BLaER1 treated with 17β-estradiol and CSF1 and Interleukin-3, amounts not matched to agents 10 nM and 100 nM (cell line): ENCODE data around the gene PLAAT3.
A peak's percentile ranks its signal among the peaks of the same experiment; 100 is the strongest.
"Not testable (repeated sequence)": the region's sequence is repeated elsewhere in the genome, so short reads cannot be mapped to it uniquely, and the experiment has no call there.

ENCODE experiments used
- H3K27ac ChIP-seq, 11 experiments: shearing (Covaris generic); formaldehyde crosslinking; 2 replicates each; pipeline ENCODE4 v1.8.1; 2022
- H3K27me3 ChIP-seq, 11 experiments: shearing (Covaris generic); formaldehyde crosslinking; 2 replicates each; pipeline ENCODE4 v1.8.1; 2022
- H3K36me3 ChIP-seq, 11 experiments: shearing (Covaris generic); formaldehyde crosslinking; 2 replicates each; pipeline ENCODE4 v1.8.1; 2022
- H3K4me1 ChIP-seq, 10 experiments: shearing (Covaris generic); formaldehyde crosslinking; 2 replicates each; pipeline ENCODE4 v1.8.1; 2022
- H3K4me2 ChIP-seq, 11 experiments: shearing (Covaris generic); formaldehyde crosslinking; 2 replicates each; pipeline ENCODE4 v1.8.1; 2022
- H3K4me3 ChIP-seq, 10 experiments: shearing (Covaris generic); formaldehyde crosslinking; 2 replicates each; pipeline ENCODE4 v1.8.1; 2022
- H3K9ac ChIP-seq, 11 experiments: shearing (Covaris generic); formaldehyde crosslinking; 2 replicates each; pipeline ENCODE4 v1.8.1; 2022
- H3K9me3 ChIP-seq, 11 experiments: shearing (Covaris generic); formaldehyde crosslinking; replicated peaks in 1 of 11; 2 replicates each; pipeline ENCODE4 v1.8.1; 2022
- H4K20me1 ChIP-seq, 11 experiments: shearing (Covaris generic); formaldehyde crosslinking; 2 replicates each; pipeline ENCODE4 v1.8.1; 2022
- Cebpa-rat ChIP-seq, 11 experiments: shearing (Covaris generic); IDR thresholded peaks; 2 replicates each; pipeline ENCODE4 v1.8.1; 2022

Gene PLAAT3

DNA sequence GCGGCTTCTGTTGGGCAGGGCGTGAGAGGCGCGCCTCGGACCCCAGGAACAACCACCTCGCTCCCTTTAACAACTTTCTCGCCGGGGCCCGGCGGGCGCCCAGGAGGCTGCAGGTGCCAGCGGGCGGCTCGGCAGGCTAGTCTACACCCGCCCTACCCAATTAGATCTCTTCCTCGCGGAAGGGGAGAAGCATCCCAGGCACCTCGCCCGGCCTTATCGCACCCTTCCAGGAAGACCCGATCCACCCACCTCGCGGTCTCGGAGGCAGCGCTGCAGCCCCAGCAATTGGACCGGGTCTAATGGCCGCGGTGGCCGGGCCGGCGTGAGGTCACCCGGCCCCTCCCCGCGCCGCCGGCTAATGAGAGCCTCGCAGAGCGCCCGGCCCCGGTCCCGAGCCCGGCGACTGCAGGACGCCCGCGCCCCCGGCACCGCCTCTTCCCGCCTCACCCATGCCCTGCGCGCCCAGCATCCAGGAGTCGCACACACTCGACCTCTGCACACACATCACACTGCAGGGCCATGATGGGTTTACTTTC is at the start of gene PLAAT3:
PLAAT3 (minus strand) TSS at position 298 of the 536 bp plus-strand sequence. CDS start 419 bp downstream, outside the sequence.
- no peaks in the 10 kb centered on the region for H3K36me3 ChIP-seq
- peaks cover 33 to 69% (median 51%) of the 10 kb centered on the region in 10 experiments for H3K4me1 ChIP-seq
- peaks cover 0 to 7% (median 0%) of the 10 kb centered on the region in 11 experiments; a peak in 3 of 22 replicates for H4K20me1 ChIP-seq
- no peaks in the 10 kb centered on the region for H3K9me3 ChIP-seq
- H3K27me3 ChIP-seq = peaks cover 30 to 49% (median 44%) of the 10 kb centered on the region in 11 experiments
- no peak within 1 kb of the TSS for H3K27ac ChIP-seq
- TF ChIP-seq Cebpa-rat (IDR thresholded peaks at IDR 0.05) = no peak
- H3K4me2 ChIP-seq = peak within 1 kb of the TSS; percentile 88 to 97 (median 93)
- peak within 1 kb of the TSS in 10 of 11 experiments; percentile 11 to 57 (median 50); a peak in 12 of 22 replicates for H3K9ac ChIP-seq
- peak within 1 kb of the TSS; percentile 55 to 69 (median 60) for H3K4me3 ChIP-seq

DNA sequence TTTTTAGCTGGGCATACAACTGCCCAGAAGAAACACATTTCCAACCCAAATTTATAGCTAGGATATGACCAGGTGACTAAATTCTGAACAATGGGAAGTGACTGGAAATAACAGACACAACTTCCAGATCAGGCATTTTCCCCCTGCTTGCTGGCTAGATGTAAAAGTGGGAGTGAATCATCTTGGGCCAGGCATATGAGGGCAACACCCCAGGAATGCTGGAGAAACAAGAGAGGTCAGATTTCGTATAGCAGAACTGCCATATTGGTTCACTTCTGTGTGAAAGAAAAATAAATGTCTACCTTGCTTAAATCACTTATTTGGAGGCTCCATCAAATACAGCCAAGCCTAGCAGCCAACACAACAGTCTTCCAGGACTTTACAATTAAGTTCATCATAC is 49.6 kb upstream of the PLAAT3 start:
- H3K9ac ChIP-seq = no peak overlapping the region
- peak overlapping the region in 2 of 11 experiments; percentile 23 to 31; a peak in 3 of 22 replicates for H3K4me2 ChIP-seq
- peaks cover 30 to 81% (median 35%) of the 10 kb centered on the region in 10 experiments for H3K4me1 ChIP-seq
- H3K36me3 ChIP-seq = peaks cover 15 to 51% (median 45%) of the 10 kb centered on the region in 11 experiments; a peak in 21 of 22 replicates
- peaks cover 89 to 100% (median 100%) of the 10 kb centered on the region in 11 experiments; a peak in 21 of 22 replicates for H4K20me1 ChIP-seq
- H3K9me3 ChIP-seq = no peaks in the 10 kb centered on the region
- no peaks in the 10 kb centered on the region for H3K27me3 ChIP-seq
- no peak overlapping the region for H3K4me3 ChIP-seq
- TF ChIP-seq Cebpa-rat (IDR thresholded peaks at IDR 0.05) = no peak
- no peak overlapping the region for H3K27ac ChIP-seq

DNA sequence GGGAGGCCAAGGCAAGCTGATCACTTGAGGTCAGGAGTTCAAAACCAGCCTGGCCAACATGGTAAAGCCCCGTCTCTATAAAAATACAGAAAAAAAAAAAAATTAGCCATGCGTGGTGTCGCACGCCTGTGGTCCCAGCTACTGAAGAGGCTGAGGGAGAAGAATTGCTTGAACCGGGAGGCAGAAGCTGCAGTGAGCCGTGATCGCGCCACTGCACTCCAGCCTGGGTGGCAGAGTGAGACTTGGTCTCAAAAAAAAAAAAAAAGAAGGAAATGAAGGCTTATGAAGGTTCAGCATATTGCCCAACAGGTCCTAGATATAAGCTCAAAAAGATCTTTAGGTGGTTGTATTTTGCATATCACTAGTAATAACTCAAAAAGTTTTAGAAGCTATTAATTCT is 46.7 kb upstream of the PLAAT3 start:
- no peak for TF ChIP-seq Cebpa-rat (IDR thresholded peaks at IDR 0.05)
- peaks cover 70 to 97% (median 87%) of the 10 kb centered on the region in 11 experiments; a peak in 21 of 22 replicates for H4K20me1 ChIP-seq
- H3K4me1 ChIP-seq = peaks cover 12 to 56% (median 18%) of the 10 kb centered on the region in 10 experiments
- no peak overlapping the region for H3K4me3 ChIP-seq
- H3K27ac ChIP-seq = no peak overlapping the region; a peak in 1 of 22 replicates
- no peak overlapping the region for H3K9ac ChIP-seq
- no peaks in the 10 kb centered on the region for H3K27me3 ChIP-seq
- no peaks in the 10 kb centered on the region for H3K9me3 ChIP-seq
- peaks cover 30 to 55% (median 47%) of the 10 kb centered on the region in 11 experiments for H3K36me3 ChIP-seq
- H3K4me2 ChIP-seq = peak overlapping the region; percentile 33 to 66 (median 49); a peak in 21 of 22 replicates

DNA sequence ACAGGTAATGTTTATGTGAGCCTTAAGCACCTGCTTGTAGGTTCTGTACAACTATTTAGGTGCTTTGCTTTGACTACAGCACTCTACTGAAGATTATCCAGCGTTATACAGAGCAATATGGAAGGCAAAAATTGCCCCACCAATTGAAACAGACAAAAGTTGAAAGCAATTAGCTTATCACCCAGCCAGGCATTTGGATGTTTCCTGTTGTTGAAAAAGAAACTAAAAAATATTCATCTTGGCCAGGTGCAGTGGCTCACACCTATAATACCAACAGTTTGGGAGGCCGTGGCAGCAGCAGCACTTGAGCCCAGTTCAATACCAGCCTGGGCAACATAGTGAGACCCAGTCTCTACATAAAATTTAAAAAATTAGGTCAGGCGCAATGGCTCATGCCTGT is 38.4 kb upstream of the PLAAT3 start:
- H4K20me1 ChIP-seq = peaks cover 0 to 37% (median 15%) of the 10 kb centered on the region in 11 experiments; a peak in 16 of 22 replicates
- no peak overlapping the region for H3K4me3 ChIP-seq
- no peak overlapping the region for H3K9ac ChIP-seq
- TF ChIP-seq Cebpa-rat (IDR thresholded peaks at IDR 0.05) = no peak
- H3K4me2 ChIP-seq = peak overlapping the region in 4 of 11 experiments; percentile 18 to 36 (median 28); a peak in 5 of 22 replicates
- no peak overlapping the region for H3K27ac ChIP-seq
- H3K36me3 ChIP-seq = peaks cover 88 to 100% (median 97%) of the 10 kb centered on the region in 11 experiments
- no peaks in the 10 kb centered on the region for H3K27me3 ChIP-seq
- H3K4me1 ChIP-seq = peaks cover 0 to 11% (median 3%) of the 10 kb centered on the region in 10 experiments; a peak in 8 of 20 replicates
- no peaks in the 10 kb centered on the region for H3K9me3 ChIP-seq

DNA sequence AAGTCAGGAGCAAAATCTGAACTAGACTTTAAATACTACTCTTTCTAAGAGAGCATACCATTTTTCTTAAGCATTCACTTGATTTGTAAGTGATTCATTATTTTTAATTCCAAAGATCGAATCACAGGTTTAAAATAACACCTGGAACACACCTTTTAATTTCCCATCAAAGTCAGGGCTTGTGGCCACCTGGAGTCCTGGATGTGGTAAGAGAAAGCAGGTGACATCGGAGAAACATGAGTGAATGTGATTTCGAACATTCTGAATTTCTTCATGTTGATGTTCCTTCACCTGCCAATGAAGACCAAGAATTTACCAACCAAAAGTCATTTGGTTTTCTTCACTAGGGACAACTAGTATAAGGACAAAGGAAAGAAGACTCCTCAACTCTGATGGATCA is 29.0 kb upstream of the PLAAT3 start:
- H3K9ac ChIP-seq = no peak overlapping the region
- H3K27ac ChIP-seq = no peak overlapping the region
- peaks cover 0 to 20% (median 5%) of the 10 kb centered on the region in 11 experiments; a peak in 6 of 22 replicates for H4K20me1 ChIP-seq
- H3K4me2 ChIP-seq = no peak overlapping the region
- H3K9me3 ChIP-seq = no peaks in the 10 kb centered on the region
- no peak for TF ChIP-seq Cebpa-rat (IDR thresholded peaks at IDR 0.05)
- H3K4me1 ChIP-seq = no peaks in the 10 kb centered on the region
- no peaks in the 10 kb centered on the region for H3K27me3 ChIP-seq
- H3K36me3 ChIP-seq = peaks cover 90 to 100% (median 93%) of the 10 kb centered on the region in 11 experiments
- H3K4me3 ChIP-seq = no peak overlapping the region

DNA sequence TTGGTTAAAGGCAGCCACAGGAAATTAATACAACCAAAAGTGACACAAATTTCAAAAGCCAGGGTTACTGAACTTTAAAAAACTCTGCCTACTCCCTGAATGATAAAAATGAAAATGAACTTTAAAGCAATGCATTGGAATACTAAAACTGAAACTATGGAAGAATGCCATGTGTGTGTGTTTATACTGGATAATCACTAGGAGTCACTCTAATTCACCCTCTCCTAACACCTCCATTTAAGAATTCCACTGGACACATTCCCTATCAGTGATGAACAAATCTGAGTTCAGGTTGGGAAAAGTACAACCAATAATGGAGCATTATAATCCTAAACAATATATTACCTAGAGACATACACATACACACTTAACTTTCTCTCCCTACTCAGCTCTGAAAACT is 27.5 kb upstream of the PLAAT3 start:
- Histone ChIP-seq H3K4me1 (no peaks in the 10 kb centered on the region), H4K20me1 (peaks cover 0 to 28% (median 7%) of the 10 kb centered on the region in 11 experiments; a peak in 5 of 22 replicates), H3K27ac (no peak overlapping the region), H3K9ac (no peak overlapping the region), H3K36me3 (peaks cover 82 to 100% (median 91%) of the 10 kb centered on the region in 11 experiments), H3K4me2 (no peak overlapping the region), H3K4me3 (no peak overlapping the region), H3K27me3 (no peaks in the 10 kb centered on the region), H3K9me3 (no peaks in the 10 kb centered on the region)
- TF ChIP-seq Cebpa-rat (IDR thresholded peaks at IDR 0.05) = no peak

DNA sequence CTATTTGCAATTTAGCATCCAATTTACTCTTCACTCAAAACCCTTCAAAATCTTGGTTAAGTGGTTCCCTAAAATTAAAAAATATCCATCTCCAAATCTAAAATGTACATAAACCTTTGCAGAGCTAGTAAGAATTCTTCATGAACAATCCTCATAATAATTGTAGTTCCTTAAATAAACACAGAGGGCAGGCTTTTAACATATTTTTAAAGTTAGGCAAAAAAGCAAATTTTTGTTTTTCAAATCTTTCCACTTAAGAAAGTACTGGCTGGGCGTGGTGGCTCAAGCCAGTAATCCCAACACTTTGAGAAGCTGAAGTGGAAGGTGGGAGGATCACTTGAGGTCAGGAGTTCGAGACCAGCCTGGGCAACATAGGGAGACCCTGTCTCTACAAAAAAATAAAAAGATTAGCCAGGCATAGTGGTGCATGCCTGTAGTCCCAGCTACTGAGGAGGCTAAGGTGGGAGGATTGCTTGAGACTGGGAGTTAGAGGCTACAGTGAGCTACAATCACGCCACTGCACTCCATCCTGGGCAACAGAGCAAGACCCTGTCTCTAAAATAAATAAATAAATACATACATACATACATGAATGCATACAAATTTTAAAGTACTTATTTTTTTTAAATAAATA is 25.1 kb upstream of the PLAAT3 start:
- peaks cover 81 to 100% (median 90%) of the 10 kb centered on the region in 11 experiments for H3K36me3 ChIP-seq
- no peak overlapping the region for H3K4me3 ChIP-seq
- TF ChIP-seq Cebpa-rat (IDR thresholded peaks at IDR 0.05) = no peak
- no peak overlapping the region for H3K27ac ChIP-seq
- no peaks in the 10 kb centered on the region for H3K9me3 ChIP-seq
- no peak overlapping the region for H3K4me2 ChIP-seq
- no peaks in the 10 kb centered on the region for H3K27me3 ChIP-seq
- peaks cover 0 to 42% (median 6%) of the 10 kb centered on the region in 11 experiments; a peak in 8 of 22 replicates for H4K20me1 ChIP-seq
- no peak overlapping the region for H3K9ac ChIP-seq
- peaks cover 0 to 6% (median 0%) of the 10 kb centered on the region in 10 experiments; a peak in 3 of 20 replicates for H3K4me1 ChIP-seq

DNA sequence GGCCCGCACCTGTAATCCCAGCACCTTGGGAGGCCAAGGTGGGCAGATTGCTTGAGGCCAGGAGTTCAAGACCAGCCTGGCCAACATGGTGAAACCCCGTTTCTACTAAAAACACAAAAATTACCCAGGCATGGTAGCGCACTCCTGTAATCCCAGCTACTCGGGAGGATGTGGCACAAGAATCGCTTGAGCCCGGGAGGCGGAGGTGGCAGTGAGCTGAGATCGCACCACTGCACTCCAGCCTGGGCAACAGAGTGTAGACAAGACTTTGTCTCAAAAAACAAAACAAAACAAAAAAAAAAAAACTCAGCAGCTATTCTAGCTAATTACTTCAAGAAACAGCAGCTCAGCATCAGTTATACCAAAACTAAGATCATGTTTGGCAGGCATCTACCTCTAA is 24.2 kb upstream of the PLAAT3 start:
- not testable (repeated sequence) for H3K27me3 ChIP-seq, H3K9me3 ChIP-seq, H3K27ac ChIP-seq, H3K9ac ChIP-seq, H3K4me2 ChIP-seq, H3K4me3 ChIP-seq
- Histone ChIP-seq H4K20me1 (peaks cover 0 to 42% (median 7%) of the 10 kb centered on the region in 11 experiments; a peak in 8 of 22 replicates), H3K4me1 (peaks cover 0 to 13% (median 2%) of the 10 kb centered on the region in 10 experiments; a peak in 11 of 20 replicates), H3K36me3 (peaks cover 78 to 100% (median 89%) of the 10 kb centered on the region in 11 experiments)

DNA sequence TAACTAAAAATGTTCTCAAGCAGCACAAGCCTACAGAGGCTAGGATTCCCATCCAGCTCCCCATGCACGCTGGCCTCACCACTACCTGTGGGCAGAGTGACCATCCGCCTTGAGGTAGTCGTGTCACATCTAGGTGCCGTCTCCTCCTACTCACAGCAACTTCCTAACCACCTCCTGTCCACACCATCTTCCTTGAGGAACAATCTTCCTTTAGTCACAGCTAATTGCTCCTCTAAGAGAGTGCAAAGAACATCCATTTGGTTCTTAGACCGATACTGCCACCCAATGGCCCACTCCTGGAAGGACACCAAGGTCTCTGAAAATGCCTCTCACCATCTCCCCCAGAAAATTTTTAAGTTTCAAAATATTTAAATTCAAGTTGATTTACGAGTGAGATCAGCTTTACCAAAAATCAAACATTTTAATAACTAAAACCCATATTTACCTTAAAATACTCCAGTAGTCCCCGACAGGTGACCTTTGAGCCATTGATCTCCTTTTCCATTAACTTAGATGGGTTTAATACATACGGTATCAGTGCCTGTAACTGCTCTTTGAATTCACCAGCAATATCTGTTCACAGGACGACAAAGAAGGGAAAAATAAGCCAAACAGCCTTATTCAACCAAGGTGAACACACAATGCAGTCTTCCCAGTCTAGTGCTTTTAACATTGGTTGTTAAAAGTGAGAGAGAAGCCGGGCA is 21.7 kb upstream of the PLAAT3 start:
- Histone ChIP-seq H3K9me3 (no peaks in the 10 kb centered on the region), H3K4me1 (peaks cover 0 to 38% (median 12%) of the 10 kb centered on the region in 10 experiments; a peak in 11 of 20 replicates), H3K4me3 (no peak overlapping the region), H3K4me2 (no peak overlapping the region), H3K36me3 (peaks cover 75 to 100% (median 88%) of the 10 kb centered on the region in 11 experiments), H4K20me1 (peaks cover 0 to 61% (median 7%) of the 10 kb centered on the region in 11 experiments; a peak in 10 of 22 replicates), H3K9ac (no peak overlapping the region), H3K27me3 (no peaks in the 10 kb centered on the region), H3K27ac (no peak overlapping the region)
- TF ChIP-seq Cebpa-rat (IDR thresholded peaks at IDR 0.05) = no peak
